WERI-Rb-1 (cell line): ENCODE measurements around the gene CDH23.

ENCODE experiments used
- DNase-seq: peaks from one replicate; pipeline ENCODE4 v3.0.0-alpha.2; 2020
- H3K27ac ChIP-seq: fragments of 250-450 bp; sonication (Bioruptor Pico); 2 replicates; pipeline ENCODE4 v1.5.1; 2020; ENCODE audit warnings: mild to moderate bottlenecking, moderate library complexity
- H3K27me3 ChIP-seq: fragments of 250-450 bp; sonication (Bioruptor Pico); 2 replicates; pipeline ENCODE4 v1.5.1; 2021; ENCODE audit warnings: mild to moderate bottlenecking, low read depth, moderate library complexity; ENCODE audit not compliant: insufficient read depth, severe bottlenecking
- H3K36me3 ChIP-seq: fragments of 250-450 bp; sonication (Bioruptor Pico); 2 replicates; pipeline ENCODE4 v1.5.1; 2020; ENCODE audit warnings: mild to moderate bottlenecking, moderate library complexity
- H3K4me3 ChIP-seq: 2 replicates; pipeline ENCODE4 v1.5.1; 2011; ENCODE audit warnings: low read depth, mild to moderate bottlenecking, control low read depth, low read length
- H3K9me3 ChIP-seq: fragments of 250-450 bp; sonication (Bioruptor Pico); 2 replicates; pipeline ENCODE4 v1.5.1; 2021; ENCODE audit warnings: mild to moderate bottlenecking, moderate library complexity; ENCODE audit not compliant: severe bottlenecking
- TF ChIP-seq, protein P1 (sequence below): IDR thresholded peaks from 2 replicates; pipeline ENCODE4 v1.5.1; 2011; ENCODE audit warnings: low read depth, mild to moderate bottlenecking, control low read depth, inconsistent platforms, low read length

Gene CDH23

DNA sequence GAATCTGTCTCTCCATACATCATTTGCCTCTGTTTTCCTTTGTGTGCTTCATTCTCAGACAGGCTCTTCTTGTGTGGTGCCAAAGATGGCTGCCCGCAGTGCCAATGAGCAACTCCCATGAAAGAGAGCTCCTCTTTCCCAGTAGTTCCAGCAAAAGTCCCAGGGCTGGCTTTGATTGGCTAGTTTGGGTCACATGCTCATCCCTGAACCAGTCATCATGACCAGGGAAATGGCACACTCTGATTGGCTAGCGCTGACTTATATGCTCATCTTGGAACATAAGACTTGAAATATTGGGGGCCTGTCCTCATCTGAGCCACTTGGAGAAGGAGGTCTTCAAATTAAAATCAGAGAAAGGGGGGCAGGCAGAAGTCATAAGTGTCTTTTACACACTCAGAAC is 112.7 kb downstream of the CDH23 start:
- H3K36me3 ChIP-seq = peaks cover 72% of the 10 kb centered on the region
- no peak overlapping the region for H3K27ac ChIP-seq
- H3K9me3 ChIP-seq = no peaks in the 10 kb centered on the region
- TF ChIP-seq, protein P1, sequence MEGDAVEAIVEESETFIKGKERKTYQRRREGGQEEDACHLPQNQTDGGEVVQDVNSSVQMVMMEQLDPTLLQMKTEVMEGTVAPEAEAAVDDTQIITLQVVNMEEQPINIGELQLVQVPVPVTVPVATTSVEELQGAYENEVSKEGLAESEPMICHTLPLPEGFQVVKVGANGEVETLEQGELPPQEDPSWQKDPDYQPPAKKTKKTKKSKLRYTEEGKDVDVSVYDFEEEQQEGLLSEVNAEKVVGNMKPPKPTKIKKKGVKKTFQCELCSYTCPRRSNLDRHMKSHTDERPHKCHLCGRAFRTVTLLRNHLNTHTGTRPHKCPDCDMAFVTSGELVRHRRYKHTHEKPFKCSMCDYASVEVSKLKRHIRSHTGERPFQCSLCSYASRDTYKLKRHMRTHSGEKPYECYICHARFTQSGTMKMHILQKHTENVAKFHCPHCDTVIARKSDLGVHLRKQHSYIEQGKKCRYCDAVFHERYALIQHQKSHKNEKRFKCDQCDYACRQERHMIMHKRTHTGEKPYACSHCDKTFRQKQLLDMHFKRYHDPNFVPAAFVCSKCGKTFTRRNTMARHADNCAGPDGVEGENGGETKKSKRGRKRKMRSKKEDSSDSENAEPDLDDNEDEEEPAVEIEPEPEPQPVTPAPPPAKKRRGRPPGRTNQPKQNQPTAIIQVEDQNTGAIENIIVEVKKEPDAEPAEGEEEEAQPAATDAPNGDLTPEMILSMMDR = no peak
- DNase-seq = no peak
- no peak overlapping the region for H3K4me3 ChIP-seq
- no peaks in the 10 kb centered on the region for H3K27me3 ChIP-seq

DNA sequence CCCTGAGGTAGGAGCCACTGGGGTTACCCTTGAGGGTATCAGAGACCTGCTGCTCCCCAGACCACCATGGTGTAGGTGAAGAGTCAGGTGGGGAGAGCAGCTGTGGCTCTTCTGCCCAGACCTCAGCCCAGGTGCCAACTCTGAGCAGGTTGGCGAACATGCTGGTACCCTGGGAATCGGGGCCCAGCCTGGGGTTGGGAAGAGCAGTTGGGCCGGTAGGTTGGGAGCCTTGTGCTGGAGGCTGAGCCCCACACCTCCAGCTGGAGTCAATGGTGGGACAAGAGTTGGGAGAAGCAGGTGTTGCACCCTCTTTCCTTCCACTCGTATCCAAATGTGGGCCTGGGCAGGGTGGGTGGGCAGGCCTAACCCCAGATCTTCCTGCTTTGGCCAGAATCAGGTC is 114.5 kb downstream of the CDH23 start:
- TF ChIP-seq, protein P1 = no peak
- no peak overlapping the region for H3K4me3 ChIP-seq
- no peaks in the 10 kb centered on the region for H3K9me3 ChIP-seq
- H3K27ac ChIP-seq = no peak overlapping the region
- H3K36me3 ChIP-seq = peaks cover 81% of the 10 kb centered on the region
- H3K27me3 ChIP-seq = no peaks in the 10 kb centered on the region
- no peak for DNase-seq

DNA sequence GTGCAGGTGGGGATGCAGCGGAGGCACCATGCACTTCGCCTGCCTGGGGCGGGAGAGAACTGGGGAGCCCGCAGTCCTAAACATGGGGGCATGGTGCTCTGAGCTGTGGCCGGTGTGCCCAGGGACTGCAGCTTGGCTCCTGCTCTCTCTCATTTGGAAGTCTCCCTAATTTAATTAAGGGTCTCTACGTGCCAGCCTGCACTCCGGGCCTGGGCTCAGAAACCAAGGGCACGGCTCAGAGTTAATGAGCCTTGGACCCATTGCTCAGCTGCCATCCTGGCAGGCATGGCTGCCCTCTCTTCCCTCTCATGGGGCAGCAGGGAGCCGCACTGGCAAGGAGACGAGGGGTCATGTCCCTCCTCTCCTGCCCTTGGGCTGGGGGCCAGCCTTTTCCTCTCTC is 115.6 kb downstream of the CDH23 start:
- Histone ChIP-seq H3K36me3 (peaks cover 82% of the 10 kb centered on the region), H3K27me3 (no peaks in the 10 kb centered on the region), H3K27ac (no peak overlapping the region), H3K4me3 (no peak overlapping the region), H3K9me3 (no peaks in the 10 kb centered on the region)
- DNase-seq = no peak
- TF ChIP-seq, protein P1 = no peak

DNA sequence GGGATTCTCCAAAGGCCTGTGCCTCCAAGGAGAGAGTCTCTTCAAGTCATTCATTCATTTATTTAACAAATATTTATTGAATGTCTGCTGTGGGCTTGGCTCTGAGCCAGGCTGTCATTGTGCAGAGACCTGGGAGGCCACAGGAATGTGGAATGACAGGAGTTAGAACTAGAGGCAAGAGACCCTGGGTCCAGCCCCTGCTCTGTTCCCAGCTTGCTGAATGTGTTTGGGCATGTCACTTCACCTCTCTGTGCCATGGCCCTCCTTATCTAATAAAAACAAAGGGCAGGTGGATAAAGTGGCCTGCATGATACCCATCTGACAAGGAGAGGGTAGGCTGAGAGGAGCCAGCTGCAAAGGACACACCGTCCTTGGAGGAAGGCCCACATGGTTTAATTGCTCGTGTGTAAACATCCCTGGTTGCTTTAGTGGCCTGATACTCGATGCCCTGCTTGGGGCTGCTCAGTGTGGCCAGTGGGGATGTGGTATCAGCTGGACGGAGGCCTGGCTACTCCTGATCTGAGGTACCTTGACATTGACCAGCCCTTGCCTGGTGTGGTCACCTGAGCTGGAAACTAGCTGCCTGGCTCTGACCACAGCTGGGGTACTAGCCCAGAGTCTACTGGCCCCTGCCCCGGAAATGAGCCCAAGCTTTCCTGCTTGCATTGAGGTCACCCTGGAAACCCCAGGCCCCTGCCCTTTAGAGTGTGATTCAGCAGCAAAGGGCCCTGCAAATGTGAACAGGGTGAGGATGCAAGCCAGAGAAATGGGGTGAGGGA is 116.2 kb downstream of the CDH23 start:
- H3K27me3 ChIP-seq = no peaks in the 10 kb centered on the region
- DNase-seq = no peak
- H3K27ac ChIP-seq = no peak overlapping the region

DNA sequence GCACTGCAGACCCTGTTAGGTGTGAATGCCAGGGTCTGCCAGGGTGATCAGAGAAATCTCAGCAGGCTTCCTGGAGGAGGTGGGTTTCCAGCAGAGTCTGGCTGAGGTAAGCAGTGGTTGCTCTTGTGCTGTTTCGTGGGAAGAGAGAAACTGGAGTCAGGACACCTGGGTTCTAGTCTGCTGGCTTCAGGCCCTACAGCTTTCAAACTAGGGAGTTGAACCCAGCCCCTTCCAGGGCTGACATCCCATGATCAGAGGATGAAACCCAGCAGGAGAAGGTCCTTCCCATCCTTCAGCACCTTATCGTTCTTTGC is 116.8 kb downstream of the CDH23 start:
- TF ChIP-seq, protein P1 = no peak
- H3K27ac ChIP-seq = no peak overlapping the region
- H3K4me3 ChIP-seq = no peak overlapping the region
- H3K27me3 ChIP-seq = no peaks in the 10 kb centered on the region
- DNase-seq = no peak
- no peaks in the 10 kb centered on the region for H3K9me3 ChIP-seq
- peaks cover 86% of the 10 kb centered on the region for H3K36me3 ChIP-seq

More for the DNA sequence above, 116.2 kb downstream of the CDH23 start:
- H3K9me3 ChIP-seq = no peaks in the 10 kb centered on the region
- TF ChIP-seq, protein P1 = no peak
- H3K36me3 ChIP-seq = peaks cover 86% of the 10 kb centered on the region
- H3K4me3 ChIP-seq = no peak overlapping the region

DNA sequence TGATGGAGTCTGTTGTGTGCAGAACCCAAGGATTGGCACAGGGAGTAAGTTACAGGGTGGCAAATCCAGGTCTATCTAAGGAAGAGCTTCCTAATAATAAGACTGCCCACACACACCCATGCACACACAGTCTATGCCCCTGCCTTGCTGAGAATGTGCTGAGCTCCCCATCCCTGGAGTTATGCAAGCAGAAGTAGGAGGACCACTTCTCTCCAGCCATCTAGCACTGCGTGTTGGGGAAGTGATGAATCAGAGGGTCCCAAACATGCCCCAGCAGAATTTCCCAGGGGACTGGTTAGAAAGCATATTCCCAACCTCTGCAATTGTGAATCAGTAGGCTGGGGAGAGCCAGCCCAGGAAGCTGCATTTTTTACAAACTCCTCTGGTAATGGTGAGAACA is 117.2 kb downstream of the CDH23 start:
- Histone ChIP-seq H3K4me3 (no peak overlapping the region), H3K36me3 (peaks cover 86% of the 10 kb centered on the region), H3K9me3 (no peaks in the 10 kb centered on the region), H3K27me3 (no peaks in the 10 kb centered on the region), H3K27ac (no peak overlapping the region)
- TF ChIP-seq, protein P1 = no peak
- DNase-seq = no peak
